ENCODE measurements around the gene POU3F1.
A peak's percentile ranks its signal among the peaks of the same experiment; 100 is the strongest.

The POU3F1 gene

DNA sequence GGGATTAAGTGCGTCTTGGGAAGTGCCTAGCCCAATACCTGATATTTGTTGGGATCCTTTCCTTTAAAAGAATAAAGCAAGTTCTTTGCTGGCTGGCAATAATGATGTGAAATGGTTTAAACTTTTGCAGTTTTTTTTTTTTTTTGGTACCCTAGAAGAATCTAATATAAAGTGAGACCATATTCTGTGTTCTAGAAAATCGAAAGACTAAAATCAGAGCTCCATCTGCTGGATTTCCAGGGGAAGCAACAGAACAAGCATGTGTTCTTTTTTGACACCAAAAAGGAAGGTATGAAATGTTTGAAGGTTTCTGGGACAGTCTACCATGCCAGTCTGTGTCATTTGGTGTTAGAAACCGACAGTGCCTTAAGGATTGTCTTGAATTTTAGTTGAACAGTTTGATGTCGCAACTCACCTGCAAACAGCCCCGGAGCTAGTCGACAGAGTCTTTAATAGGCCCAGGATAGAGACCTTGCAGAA, 27.7 kb downstream of the POU3F1 start:
- DNase-seq (ENCODE audit: low spot score) = no peak

DNA sequence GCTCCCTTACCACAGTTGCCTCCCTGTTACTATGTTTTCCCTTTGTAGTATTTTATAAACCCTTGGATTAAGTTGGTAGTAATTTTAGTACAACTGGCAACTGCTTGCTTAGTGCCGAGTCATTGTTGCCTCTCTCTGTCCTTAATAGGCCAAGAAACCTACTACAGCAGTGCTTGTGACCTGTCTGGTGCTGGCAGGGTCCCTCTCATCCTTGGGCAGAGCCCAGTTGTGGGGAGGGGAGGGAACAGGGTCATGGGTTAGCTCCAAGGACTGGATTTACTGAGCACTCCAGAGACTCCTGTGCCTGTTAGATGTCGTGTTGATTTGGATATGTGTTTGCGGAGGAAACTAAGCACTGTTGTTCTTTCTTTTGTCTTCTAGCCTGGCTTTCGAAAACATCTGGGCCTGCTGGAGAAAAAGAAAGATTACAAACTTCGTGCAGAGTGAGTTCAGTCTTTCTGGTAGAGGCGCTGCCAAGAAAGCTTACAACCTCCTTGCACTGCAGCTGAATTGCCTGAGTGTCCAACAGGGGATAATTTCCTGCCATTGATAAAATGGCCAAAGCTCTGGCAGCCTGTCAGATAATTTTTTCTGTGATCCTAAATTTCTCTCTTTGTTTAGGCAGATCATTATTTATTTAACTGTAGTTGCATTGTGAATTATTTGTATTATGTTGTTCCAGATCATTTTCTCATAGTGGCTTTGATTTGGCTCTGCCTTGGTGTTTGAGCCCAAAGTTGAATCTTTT, 30.4 kb downstream of the POU3F1 start:
- peaks cover 38% of the 10 kb centered on the region for H3K36me3 Mint-ChIP-seq (ENCODE audit: low read depth)
- no peak for DNase-seq (ENCODE audit: low spot score)
- no peaks in the 10 kb centered on the region for H3K27me3 Mint-ChIP-seq (ENCODE audit: low read depth)
- no peak overlapping the region for H3K4me3 Mint-ChIP-seq
- no peak overlapping the region for H3K27ac Mint-ChIP-seq
- no peaks in the 10 kb centered on the region for H3K9me3 Mint-ChIP-seq
- H3K4me1 Mint-ChIP-seq (ENCODE audit: low read depth) = peaks cover 29% of the 10 kb centered on the region

More for the DNA sequence above, 27.7 kb downstream of the POU3F1 start:
- no peaks in the 10 kb centered on the region for H3K9me3 Mint-ChIP-seq
- no peak overlapping the region for H3K27ac Mint-ChIP-seq
- H3K27me3 Mint-ChIP-seq (ENCODE audit: low read depth) = no peaks in the 10 kb centered on the region
- H3K36me3 Mint-ChIP-seq (ENCODE audit: low read depth) = peaks cover 44% of the 10 kb centered on the region
- peaks cover 13% of the 10 kb centered on the region for H3K4me1 Mint-ChIP-seq (ENCODE audit: low read depth)
- H3K4me3 Mint-ChIP-seq = no peak overlapping the region

DNA sequence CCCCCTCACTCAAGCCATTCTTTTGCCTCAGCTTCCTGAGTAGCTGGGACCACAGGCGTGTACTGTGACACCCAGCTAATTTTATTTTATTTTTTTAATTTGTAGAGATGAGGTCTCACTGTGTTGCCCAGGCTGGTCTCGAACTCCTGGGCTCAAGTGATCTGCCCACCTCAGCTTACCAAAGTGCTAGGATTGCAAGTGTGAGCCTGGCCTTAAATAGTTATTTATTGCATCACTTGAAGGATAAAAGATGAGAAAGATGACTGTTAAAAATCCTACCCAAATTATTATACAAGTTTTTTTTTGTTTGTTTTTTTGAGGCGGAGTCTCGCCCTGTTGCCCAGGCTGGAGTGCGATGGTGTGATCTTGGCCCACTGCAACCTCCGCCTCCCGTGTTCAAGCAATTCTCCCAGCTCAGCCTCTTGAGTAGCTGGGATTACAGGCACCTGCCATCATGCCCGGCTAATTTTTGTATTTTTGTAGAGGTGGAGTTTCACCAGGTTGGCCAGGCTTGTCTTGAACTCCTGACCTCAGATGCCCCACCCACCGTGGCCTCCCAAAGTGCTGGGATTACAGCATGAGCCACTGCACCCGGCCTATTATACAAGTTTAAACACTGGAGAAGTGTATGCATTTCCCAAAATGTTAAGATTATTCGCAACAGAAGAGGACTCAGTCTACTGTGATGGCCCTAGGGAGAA, 31.7 kb downstream of the POU3F1 start:
- Mint-ChIP-seq H3K9me3 (no peaks in the 10 kb centered on the region), H3K4me3 (no peak overlapping the region), H3K27me3 (ENCODE audit: low read depth) (no peaks in the 10 kb centered on the region), H3K27ac (no peak overlapping the region), H3K36me3 (ENCODE audit: low read depth) (peaks cover 30% of the 10 kb centered on the region), H3K4me1 (ENCODE audit: low read depth) (peaks cover 38% of the 10 kb centered on the region)
- no peak for DNase-seq (ENCODE audit: low spot score)

DNA sequence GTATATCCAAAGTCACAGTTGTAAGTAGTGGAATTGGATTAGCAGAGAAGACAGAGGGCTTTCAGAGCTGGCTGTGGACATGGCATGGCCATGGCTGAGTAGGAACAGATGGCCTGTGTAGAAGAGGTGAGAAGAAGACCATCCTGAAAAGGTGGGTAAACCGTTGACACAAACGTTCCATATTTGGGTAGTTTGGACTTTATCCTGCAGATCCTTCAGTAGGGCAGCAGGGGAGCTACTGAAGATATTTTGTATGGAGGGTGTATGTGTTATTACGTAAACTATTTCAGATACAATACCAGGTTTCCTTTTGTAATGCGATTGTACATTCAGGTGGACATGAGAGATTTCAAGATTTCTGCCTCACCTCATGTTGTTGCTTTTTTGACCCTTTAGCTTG, 32.4 kb downstream of the POU3F1 start:
- peaks cover 26% of the 10 kb centered on the region for H3K36me3 Mint-ChIP-seq (ENCODE audit: low read depth)
- no peaks in the 10 kb centered on the region for H3K27me3 Mint-ChIP-seq (ENCODE audit: low read depth)
- no peak overlapping the region for H3K27ac Mint-ChIP-seq
- DNase-seq (ENCODE audit: low spot score) = no peak
- H3K4me3 Mint-ChIP-seq = peak overlapping the region; percentile 98
- H3K9me3 Mint-ChIP-seq = no peaks in the 10 kb centered on the region
- H3K4me1 Mint-ChIP-seq (ENCODE audit: low read depth) = peaks cover 44% of the 10 kb centered on the region

DNA sequence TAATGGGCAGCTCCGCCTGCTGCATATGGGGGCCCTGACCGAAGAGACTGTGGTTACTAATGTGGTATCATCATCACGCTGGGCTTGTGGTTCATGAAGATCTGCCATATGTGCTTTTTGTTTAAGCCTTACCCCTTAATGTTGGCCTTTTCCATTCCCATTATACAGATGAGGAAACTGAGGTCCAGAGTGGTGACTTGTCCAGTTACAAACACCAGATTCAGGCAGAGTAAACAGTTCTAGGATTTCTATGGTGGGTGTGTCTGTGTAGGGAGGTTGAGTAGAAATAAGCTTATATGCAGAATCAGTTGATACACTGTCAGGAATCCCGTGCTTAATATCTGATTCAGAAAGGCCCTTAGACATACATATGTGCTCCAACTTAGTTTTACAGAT, 33.4 kb downstream of the POU3F1 start:
- no peak for DNase-seq (ENCODE audit: low spot score)
- H3K27me3 Mint-ChIP-seq (ENCODE audit: low read depth) = no peaks in the 10 kb centered on the region
- peak overlapping the region; percentile 96 for H3K27ac Mint-ChIP-seq
- H3K36me3 Mint-ChIP-seq (ENCODE audit: low read depth) = peaks cover 18% of the 10 kb centered on the region
- no peaks in the 10 kb centered on the region for H3K9me3 Mint-ChIP-seq
- H3K4me1 Mint-ChIP-seq (ENCODE audit: low read depth) = peaks cover 45% of the 10 kb centered on the region
- peak overlapping the region; percentile 98 for H3K4me3 Mint-ChIP-seq

DNA sequence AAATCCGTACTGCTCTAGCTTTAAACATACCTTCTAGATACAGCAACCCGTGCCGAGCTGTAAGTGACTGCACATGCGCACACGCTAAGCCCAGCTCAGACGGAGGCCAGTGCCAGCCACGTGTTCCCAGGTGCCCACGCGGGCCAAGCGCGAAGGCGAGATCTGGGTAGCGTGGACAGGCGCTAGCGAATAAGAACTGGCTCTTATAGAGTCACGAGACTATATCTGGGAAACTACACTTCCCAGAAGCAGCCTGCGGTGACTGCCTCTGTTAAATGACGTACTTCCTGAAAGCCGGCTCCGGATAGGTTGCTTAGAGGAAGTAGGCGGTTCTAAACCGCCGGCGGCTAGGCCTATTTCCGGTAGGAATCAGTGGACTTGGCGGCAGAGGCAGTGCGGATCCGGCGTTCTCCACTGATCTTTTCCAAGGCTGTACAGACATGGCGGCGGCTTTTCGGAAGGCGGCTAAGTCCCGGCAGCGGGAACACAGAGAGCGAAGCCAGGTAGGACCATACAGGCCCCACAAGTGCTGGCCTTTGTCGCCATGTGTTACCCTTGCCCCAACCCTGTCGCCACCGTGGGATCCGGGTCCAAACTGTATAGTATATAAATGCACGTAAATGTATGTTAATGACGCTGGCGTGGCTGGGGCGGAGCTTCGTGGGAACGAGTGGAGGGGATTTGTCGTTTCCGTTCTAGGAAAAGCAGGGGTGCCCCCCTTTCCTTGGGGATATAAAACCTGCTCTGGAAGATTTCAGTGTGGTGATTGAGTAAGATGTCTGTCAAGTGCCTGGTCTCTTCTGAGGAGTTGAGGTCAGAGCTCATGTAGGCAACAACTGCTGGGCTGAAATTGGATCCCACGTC, 34.0 kb downstream of the POU3F1 start, which contains the start of gene UTP11:
UTP11 (plus strand) TSS at position 372 of the 864 bp plus-strand sequence; CDS start at position 441, 69 bp downstream.
- DNase-seq (ENCODE audit: low spot score) = peak; percentile 92
- H3K4me3 Mint-ChIP-seq = peak within 1 kb of the TSS; percentile 98
- H3K36me3 Mint-ChIP-seq (ENCODE audit: low read depth) = peaks cover 18% of the 10 kb centered on the region
- H3K27me3 Mint-ChIP-seq (ENCODE audit: low read depth) = no peaks in the 10 kb centered on the region
- H3K27ac Mint-ChIP-seq = peak within 1 kb of the TSS; percentile 96
- H3K9me3 Mint-ChIP-seq = no peaks in the 10 kb centered on the region
- H3K4me1 Mint-ChIP-seq (ENCODE audit: low read depth) = peaks cover 45% of the 10 kb centered on the region

DNA sequence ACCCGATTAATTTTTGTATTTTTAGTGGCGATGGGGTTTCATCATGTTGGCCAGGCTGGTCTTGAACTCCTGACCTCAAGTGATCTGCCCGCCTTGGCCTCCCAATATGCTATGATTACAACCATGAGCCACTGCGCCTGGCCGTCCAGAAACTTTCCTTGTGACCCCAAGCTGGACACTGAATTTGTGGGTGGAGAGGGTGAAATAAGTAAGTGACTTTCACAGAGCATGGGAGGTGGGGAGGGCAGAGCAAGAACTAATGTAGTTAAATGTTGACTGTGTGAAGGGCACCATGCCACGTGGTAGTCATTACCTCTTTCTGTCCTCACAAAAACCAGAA, 36.8 kb downstream of the POU3F1 start:
- DNase-seq (ENCODE audit: low spot score) = no peak
- Mint-ChIP-seq H3K27ac (peak overlapping the region; percentile 96), H3K36me3 (ENCODE audit: low read depth) (peaks cover 8% of the 10 kb centered on the region), H3K4me3 (no peak overlapping the region), H3K9me3 (no peaks in the 10 kb centered on the region), H3K4me1 (ENCODE audit: low read depth) (peaks cover 41% of the 10 kb centered on the region), H3K27me3 (ENCODE audit: low read depth) (no peaks in the 10 kb centered on the region)

DNA sequence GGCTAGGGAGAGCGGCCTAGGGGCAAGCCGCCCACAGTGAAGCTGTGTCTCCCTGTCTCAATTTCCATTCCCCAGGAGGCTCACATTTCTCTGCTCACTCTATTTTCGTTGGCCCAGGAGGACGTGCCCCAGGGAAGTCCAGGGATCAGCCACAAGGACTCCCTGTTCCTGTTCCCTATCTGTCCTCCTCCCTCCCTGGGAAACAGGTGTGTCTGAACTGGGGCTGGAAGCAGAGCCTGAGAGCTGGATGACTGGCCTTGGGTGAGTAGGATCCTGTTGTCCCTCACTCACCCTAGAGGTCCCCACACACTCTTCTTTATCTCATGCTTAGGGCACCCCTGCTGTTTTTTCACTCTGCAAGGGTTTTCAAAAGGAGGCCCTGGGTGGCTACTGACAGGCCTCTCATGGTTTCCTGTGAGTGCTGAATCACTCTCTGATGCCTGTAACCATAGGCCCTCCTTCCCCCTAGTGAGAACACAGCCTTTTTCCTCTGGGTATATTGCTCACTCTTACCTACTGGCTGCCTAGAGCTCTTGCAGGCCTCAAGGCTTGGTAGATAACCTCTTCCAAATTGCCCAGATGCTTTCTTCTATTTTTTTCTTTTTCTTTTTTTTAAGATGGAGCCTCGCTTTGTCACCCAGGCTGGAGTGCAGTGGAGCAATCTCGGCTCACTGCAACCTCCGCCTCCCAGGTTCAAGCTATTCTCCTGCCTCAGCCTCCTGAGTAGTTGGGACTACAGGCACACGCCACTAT, 37.3 kb downstream of the POU3F1 start:
- DNase-seq (ENCODE audit: low spot score) = peak; percentile 74
- Mint-ChIP-seq H3K27ac (peak overlapping the region; percentile 96), H3K4me1 (ENCODE audit: low read depth) (peaks cover 42% of the 10 kb centered on the region), H3K9me3 (no peaks in the 10 kb centered on the region), H3K36me3 (ENCODE audit: low read depth) (peaks cover 8% of the 10 kb centered on the region), H3K4me3 (peak overlapping the region; percentile 18), H3K27me3 (ENCODE audit: low read depth) (no peaks in the 10 kb centered on the region)

DNA sequence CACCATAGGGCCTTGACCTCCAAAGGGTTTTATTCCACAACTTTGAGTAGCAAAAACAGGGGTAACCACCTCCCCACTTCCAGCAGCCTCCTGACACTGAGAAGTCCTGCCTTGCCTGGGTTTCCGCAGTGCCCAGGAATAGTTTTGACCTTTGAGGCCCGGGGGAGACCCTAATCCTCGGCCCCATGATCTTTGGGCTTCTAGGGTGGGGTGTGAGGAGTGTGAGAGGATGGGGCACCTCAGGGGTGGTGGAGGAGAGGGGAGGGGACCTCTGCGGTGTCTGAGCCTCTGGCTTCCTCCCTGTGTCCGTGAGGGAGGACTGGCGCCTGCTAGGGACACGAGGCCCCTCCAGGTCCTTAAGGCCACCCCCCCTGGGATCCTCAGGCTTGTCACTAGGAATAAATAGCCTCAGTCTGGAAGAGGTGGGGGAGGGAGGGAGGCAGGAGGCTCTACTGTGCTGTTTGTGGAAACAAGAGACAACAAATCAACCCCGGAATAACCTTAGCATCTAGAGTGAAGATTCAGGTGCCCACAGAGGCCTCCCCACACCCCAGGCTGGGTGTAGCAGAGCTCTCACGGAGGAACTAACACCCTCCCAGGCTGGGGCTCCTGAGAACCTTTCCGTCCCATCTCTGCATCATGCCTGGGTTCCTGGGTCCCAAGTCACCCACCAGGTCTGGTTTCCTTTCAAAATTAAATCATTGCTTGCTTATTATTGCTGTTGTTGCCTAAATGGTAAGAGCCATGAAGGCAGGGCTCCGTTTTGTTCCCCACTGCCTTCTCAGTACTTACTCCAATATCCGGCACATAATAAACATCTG, 40.4 kb downstream of the POU3F1 start:
- Mint-ChIP-seq H3K36me3 (ENCODE audit: low read depth) (no peaks in the 10 kb centered on the region), H3K27me3 (ENCODE audit: low read depth) (no peaks in the 10 kb centered on the region), H3K4me1 (ENCODE audit: low read depth) (peaks cover 41% of the 10 kb centered on the region), H3K9me3 (no peaks in the 10 kb centered on the region), H3K4me3 (peak overlapping the region; percentile 66), H3K27ac (peak overlapping the region; percentile 65)
- no peak for DNase-seq (ENCODE audit: low spot score)

DNA sequence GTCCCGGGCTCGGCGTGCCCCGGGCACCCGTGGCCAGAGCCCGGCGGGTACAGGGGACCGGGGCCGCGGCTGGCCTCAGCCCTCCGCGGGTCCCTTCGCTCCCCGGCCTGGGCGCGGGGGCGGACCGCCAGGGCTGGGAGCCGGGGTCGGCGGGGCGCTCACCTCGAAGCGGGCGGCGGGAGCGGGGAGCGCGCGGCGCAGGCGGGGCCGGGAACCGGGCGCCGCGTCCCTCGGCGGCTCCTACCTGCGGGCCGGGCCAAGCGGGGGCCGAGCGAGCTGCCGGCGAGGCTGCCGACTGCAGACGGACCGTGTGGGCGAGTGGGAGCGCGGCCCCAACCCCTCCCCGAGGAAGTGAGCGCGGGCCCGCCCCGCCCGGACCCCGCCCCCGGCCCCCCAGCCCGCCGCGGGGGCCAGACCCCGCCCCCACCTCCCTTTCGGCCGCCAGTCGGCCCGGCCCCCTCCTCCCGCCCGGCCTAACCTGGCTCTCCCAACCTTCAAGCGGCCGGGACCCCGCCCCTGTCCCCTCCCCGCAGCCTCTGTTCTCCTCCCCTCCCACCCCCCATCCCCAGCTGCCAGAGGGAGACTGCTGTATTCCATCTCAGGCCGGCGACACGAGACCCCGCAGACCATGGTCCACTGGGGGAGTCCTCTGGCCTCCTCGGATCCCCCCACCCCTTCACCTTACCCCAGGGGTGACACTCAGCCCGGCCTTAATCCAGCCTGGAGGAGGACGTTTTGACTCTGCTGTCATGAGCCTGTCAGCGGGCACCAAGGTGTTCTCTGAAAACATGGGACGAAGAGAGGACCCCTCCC, 41.2 kb downstream of the POU3F1 start, which contains the start of gene FHL3:
FHL3 (minus strand) TSS at position 320 of the 813 bp plus-strand sequence. CDS start 6,102 bp downstream, outside the sequence.
- Mint-ChIP-seq H3K4me3 (peak within 1 kb of the TSS; percentile 86), H3K4me1 (ENCODE audit: low read depth) (peaks cover 44% of the 10 kb centered on the region), H3K36me3 (ENCODE audit: low read depth) (no peaks in the 10 kb centered on the region), H3K27me3 (ENCODE audit: low read depth) (no peaks in the 10 kb centered on the region), H3K9me3 (no peaks in the 10 kb centered on the region), H3K27ac (peak within 1 kb of the TSS; percentile 81)
- peak; percentile 66 for DNase-seq (ENCODE audit: low spot score)

DNA sequence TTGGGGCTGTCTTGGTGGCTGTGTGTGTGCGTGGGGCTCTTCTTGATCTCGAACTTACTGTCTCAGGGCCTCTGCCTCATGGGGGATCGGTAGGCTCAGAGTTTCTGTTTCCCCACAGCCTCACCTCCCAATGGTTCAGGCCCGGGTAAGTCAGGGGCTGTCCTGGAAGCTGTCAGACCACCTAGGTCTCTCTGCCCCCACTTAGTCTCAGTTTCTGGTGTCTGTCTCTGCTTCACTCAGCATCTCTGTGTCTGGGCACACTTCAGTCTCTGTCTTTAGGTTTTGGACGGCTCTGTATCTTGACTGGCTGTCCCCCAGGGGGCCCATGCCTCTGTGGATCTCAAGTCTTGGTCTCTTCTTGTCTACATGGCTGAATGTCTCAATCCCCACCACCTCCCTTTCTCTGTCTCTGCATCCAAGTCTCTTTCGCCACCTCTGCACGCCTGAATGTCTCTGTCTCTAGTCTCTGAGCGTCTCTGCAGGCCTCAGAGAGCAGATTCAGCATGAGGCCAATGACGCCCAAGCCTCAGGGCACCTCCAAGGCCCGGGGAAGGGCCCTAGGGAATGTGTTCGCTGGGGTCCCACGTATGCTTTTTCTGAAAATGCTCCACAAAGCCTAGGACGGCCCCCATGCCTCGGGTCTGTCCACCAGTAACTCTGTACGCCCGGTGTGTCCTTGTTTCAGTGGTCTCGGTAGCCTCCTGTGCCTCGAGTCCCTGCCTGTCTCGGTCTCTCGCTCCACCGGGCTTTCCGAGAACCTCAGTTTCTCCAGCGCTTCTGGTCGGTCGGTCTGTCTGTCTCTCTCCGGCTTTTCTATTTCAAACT, 42.1 kb downstream of the POU3F1 start:
- Mint-ChIP-seq H3K27me3 (ENCODE audit: low read depth) (no peaks in the 10 kb centered on the region), H3K36me3 (ENCODE audit: low read depth) (no peaks in the 10 kb centered on the region), H3K4me3 (peak overlapping the region; percentile 86), H3K4me1 (ENCODE audit: low read depth) (peaks cover 43% of the 10 kb centered on the region), H3K27ac (peak overlapping the region; percentile 81), H3K9me3 (no peaks in the 10 kb centered on the region)
- DNase-seq (ENCODE audit: low spot score) = no peak
